Neutrophil (primary cell): ENCODE results near the gene M1AP.

Experiments used
- H3K27ac ChIP-seq: fragments of 200-600 bp; sonication (generic); 2 replicates; pipeline ENCODE4 v1.5.1; 2016; ENCODE audit warnings: mild to moderate bottlenecking, moderate library complexity
- H3K27me3 ChIP-seq: fragments of 200-600 bp; sonication (generic); 2 replicates; pipeline ENCODE4 v1.6.0; 2016; ENCODE audit warnings: mild to moderate bottlenecking
- H3K36me3 ChIP-seq: fragments of 200-600 bp; sonication (generic); 2 replicates; pipeline ENCODE4 v1.5.1; 2017
- H3K4me1 ChIP-seq, 2 experiments: fragments of 200-600 bp in 1 of 2; sonication (generic) in 1 of 2; 1 replicate in 1 of 2; 2 replicates in 1 of 2; pipeline versions ENCODE4 v1.5.1 to v1.6.1; 2013 to 2016; ENCODE audit warnings: low read depth in 1 of 2, low read length in 1 of 2, mild to moderate bottlenecking in 1 of 2, moderate library complexity in 1 of 2; ENCODE audit not compliant: control insufficient read depth in 1 of 2, insufficient read depth in 1 of 2
- H3K4me3 ChIP-seq, 2 experiments: fragments of 200-600 bp in 1 of 2; sonication (generic) in 1 of 2; 1 replicate in 1 of 2; 2 replicates in 1 of 2; pipeline ENCODE4 v1.5.1; 2013 to 2016; ENCODE audit warnings: low read depth in 1 of 2, low read length in 1 of 2, mild to moderate bottlenecking in 1 of 2, moderate library complexity in 1 of 2
- H3K9me3 ChIP-seq: fragments of 200-600 bp; sonication (generic); 2 replicates; pipeline ENCODE4 v1.5.1; 2016
- CTCF ChIP-seq: fragments of 200-600 bp; sonication (generic); IDR thresholded peaks from 2 replicates; pipeline ENCODE4 v1.5.1; 2016; ENCODE audit warnings: antibody characterized with exemption

M1AP gene

GRCh38 chr2:74653985-74654882 is 6.1 kb upstream of the M1AP start, which contains the start of gene SEMA4F:
SEMA4F (plus strand) TSS chr2:74654247; CDS start chr2:74654377, 130 bp downstream.
- H3K27ac ChIP-seq = no peak within 1 kb of the TSS

DNA sequence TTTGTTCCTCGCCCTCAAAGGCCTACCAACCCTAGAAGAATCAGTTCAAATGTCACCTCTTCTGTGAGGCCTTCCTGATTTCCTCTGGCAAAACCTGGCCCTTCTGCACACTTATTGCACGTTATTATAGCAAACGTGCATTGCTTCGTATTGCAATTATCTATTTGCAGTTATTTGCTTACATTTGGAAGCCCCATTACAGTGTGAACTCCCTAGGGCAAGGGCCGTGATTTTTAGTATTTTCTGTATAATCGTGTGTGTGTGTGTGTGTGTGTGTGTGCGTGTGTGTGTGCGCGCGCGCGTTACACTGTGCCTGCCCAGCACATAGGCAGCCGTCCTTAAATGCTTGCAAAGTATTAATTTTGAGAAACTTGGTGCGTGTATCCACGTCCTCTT is 5.5 kb upstream of the M1AP start:
- Histone ChIP-seq H3K9me3 (no peaks in the 10 kb centered on the region), H3K27me3 (peaks cover 86% of the 10 kb centered on the region), H3K4me1 (peaks cover 9 to 14% of the 10 kb centered on the region in 2 experiments), H3K36me3 (no peaks in the 10 kb centered on the region), H3K27ac (no peak overlapping the region), H3K4me3 (peak overlapping the region; percentile 67 to 82)
- no peak for TF ChIP-seq CTCF

More at GRCh38 chr2:74653985-74654882, 6.1 kb upstream of the M1AP start, which contains the start of gene SEMA4F:
- Histone ChIP-seq H3K36me3 (no peaks in the 10 kb centered on the region), H3K4me1 (peaks cover 9 to 14% of the 10 kb centered on the region in 2 experiments), H3K9me3 (no peaks in the 10 kb centered on the region), H3K27me3 (peaks cover 81% of the 10 kb centered on the region), H3K4me3 (peak within 1 kb of the TSS; percentile 67 to 82)
- no peak for TF ChIP-seq CTCF

DNA sequence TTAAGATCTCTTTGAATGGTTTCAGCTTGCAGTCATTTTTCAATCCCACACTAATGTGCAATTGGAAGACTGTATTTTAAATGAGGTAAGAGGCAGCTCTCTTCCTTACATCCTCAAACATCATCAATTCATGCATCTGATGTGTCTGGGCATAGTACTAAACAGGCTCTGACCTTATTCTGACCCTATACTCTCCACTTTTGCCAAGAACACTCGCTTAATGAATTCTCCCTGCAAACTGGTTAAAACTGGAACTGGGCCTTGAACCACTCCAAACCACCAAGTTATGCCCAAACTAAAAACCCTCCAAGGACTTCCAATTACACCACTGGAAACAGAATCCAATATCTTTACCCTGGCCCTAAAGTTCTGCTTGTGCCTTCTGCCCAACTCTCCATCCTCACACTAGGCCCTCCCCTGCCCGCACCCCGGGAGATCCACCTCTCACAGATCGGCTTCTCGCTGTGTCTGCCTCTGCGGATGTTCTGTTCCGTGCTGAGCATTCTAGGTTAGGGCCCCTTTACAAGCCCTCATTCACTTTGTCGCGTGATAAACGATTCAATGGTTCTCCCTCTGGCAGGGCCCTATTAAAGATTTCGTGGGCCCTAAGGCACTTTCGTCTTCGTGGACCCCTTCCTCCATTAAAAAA is 1.2 kb downstream of the M1AP start:
- H3K9me3 ChIP-seq = no peaks in the 10 kb centered on the region
- H3K27me3 ChIP-seq = peaks cover 75% of the 10 kb centered on the region
- no peak for TF ChIP-seq CTCF
- no peak overlapping the region for H3K27ac ChIP-seq
- peaks cover 0 to 6% of the 10 kb centered on the region in 2 experiments for H3K4me1 ChIP-seq
- H3K36me3 ChIP-seq = no peaks in the 10 kb centered on the region
- H3K4me3 ChIP-seq = no peak overlapping the region

DNA sequence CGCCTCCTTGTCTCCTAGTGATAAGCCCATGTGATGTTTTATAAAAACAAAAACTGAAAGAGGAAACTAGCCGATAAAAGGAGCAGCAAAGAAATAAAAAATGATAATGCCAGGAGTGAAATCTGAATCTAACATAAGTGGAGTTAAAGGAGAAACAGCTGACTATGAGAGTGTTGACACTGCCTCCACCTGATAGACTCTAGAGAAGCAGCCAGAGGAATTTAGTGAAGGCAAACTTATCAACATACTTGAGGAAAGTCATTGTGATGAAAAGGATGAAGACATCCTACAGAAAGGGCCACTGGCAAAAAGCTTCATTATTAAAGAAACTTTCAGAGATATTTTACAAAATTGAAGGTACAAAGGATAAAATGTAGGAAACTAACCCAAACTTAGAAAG is 1.9 kb downstream of the M1AP start:
- Histone ChIP-seq H3K27ac (no peak overlapping the region), H3K27me3 (peaks cover 73% of the 10 kb centered on the region), H3K4me1 (peaks cover 0 to 6% of the 10 kb centered on the region in 2 experiments), H3K4me3 (no peak overlapping the region), H3K9me3 (no peaks in the 10 kb centered on the region), H3K36me3 (no peaks in the 10 kb centered on the region)
- TF ChIP-seq CTCF = no peak

GRCh38 chr2:74645344-74645743 is 2.8 kb downstream of the M1AP start:
- no peak for TF ChIP-seq CTCF
- peaks cover 64% of the 10 kb centered on the region for H3K27me3 ChIP-seq
- no peaks in the 10 kb centered on the region for H3K9me3 ChIP-seq
- no peak overlapping the region for H3K27ac ChIP-seq
- no peaks in the 10 kb centered on the region for H3K36me3 ChIP-seq
- no peak overlapping the region for H3K4me3 ChIP-seq
- peaks cover 0 to 6% of the 10 kb centered on the region in 2 experiments for H3K4me1 ChIP-seq
